GM21447 (cell line): ENCODE measurements around the gene PRKCA.
A peak's percentile ranks its signal among the peaks of the same experiment; 100 is the strongest.
"Not testable (repeated sequence)": the region's sequence is repeated elsewhere in the genome, so short reads cannot be mapped to it uniquely, and the experiment has no call there.

Source experiments
- ATAC-seq: cut with Tn5 transposase; IDR thresholded peaks from one replicate; pipeline ENCODE4 v1.9.1; 2021; ENCODE audit not compliant: unreplicated experiment

PRKCA gene

GRCh38 chr17:66432996-66433551, 130.7 kb downstream of the PRKCA start:
- no peak for ATAC-seq

DNA sequence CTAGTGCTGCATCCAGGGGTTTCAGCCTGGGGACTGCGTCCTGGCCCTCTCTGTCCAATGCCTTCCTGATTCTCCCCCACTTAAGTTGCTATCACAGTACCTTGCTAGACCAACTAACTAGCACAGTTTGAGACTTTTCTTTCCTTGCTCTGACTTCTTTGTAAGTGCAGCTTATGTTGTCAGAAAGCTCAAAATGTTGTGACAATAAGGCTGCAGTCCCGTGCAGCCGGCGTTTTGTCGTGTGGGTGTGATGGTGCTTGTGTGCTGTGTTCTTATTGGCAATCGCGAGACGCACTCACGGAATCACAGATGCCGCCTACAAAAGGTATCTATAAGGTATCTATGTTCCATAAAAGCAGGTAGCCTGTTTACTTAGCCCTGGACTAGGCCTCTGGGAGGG, 132.8 kb downstream of the PRKCA start:
- no peak for ATAC-seq

DNA sequence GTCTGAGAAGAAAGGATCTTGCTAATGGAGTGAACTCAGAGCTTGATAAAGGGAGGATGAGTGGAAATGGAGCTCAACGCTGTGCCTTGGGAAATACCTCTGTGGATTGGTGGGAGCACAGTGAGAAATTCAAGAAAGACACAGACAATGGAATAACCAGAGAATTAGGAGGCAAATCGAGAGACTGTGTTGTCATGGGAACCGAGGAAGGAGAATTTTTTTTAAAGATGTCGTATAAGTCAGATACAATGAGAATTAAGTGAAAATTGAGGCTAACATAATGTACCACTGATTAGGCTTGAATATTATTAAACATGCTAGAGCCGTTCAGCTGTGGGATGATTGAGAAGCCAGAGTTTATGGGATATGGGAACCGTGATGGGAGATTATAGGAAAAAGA, 134.2 kb downstream of the PRKCA start:
- no peak for ATAC-seq

DNA sequence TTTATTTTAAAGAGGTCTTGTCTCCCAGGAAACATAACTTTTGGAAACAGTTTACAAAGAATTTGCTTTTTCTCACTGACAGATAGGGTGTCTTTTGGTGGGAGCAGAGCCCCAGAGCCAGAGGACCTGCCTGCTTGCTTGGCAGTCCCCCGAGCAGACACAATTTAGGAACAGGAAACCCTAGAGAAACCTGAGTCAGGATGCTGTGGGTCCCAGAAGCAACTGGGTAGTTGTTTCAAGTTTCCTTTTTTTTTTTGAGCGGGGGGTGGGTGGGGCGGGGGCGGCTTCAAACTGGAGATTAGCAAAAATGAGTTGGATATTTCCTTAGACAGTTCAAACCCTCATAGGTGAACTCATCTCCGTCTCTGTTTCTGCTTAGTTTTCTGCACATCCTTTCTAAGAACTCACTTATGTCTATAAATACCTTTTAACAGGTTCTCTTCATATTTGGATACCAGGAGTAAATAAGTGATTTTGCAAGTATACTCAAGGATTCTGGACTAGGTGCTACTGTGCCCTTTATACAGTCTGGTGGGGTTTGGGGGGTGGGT, 135.1 kb downstream of the PRKCA start:
- no peak for ATAC-seq

DNA sequence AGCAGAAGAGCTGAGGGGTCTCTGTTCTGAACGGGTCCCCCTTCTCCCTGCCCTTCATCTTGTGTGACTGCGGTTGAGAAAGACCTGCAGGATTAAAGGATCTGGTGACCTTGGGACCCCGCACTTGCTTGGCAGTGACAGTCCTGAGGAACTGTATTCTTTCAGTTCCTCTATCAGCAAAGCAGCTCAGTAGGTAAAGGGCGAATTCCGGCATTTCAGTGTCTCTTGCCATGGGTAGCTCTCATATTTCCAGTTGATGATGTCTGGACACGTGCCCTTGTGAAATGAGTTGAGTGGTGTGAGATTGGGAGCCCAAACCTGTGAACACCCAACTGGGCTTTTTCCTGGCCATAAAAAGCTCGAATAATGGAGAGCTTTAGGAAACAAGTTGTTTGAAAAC, 135.7 kb downstream of the PRKCA start:
- ATAC-seq = no peak

DNA sequence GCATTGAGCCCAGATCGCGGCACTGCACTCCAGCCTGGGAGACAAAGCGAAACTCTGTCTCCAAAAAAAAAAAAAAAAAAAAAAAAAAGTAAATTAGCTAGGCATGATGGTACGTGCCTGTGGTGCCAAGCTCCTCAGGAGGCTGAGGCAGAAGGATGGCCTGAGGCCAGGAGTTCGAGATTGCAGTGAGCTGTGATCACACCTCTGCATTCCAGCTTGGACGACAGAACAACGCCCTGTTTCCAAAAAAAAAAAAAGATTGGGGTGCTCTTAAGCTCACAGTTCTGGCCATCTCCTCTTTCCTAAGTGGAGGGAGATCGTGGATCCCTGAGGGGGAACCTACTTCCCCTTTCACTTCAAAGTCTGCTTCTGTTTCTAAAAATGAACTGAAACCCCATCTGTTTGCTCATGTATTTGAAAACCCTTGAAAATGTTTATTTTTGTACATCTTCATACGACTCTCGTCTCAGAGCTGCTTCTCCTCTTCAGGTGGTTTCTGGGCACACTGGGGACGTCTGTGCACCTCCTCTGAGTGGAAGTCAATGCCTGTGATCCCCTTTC, 138.8 kb downstream of the PRKCA start:
- ATAC-seq = peak; percentile 90

GRCh38 chr17:66443166-66443565, 140.8 kb downstream of the PRKCA start:
- no peak for ATAC-seq

GRCh38 chr17:66443606-66444005, 141.2 kb downstream of the PRKCA start:
- no peak for ATAC-seq

DNA sequence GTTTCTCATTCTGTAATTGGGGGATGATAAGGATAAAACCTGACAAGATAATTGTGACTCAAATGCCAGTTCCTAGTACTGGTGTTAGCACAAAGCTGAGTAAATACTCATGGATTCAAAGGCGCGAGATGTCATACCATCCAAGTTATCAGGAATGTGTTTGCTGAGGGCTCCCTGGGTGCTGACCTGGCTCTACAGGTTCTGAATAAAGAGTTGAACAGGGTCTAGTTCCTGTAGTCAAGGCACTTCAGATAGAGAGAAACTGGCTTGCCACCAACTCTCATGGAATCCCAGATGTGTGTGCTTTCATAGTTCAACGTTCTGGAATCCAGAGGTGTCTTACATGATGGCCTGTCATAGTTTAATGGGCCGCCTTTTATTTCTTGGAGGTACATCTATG, 141.6 kb downstream of the PRKCA start:
- no peak for ATAC-seq

DNA sequence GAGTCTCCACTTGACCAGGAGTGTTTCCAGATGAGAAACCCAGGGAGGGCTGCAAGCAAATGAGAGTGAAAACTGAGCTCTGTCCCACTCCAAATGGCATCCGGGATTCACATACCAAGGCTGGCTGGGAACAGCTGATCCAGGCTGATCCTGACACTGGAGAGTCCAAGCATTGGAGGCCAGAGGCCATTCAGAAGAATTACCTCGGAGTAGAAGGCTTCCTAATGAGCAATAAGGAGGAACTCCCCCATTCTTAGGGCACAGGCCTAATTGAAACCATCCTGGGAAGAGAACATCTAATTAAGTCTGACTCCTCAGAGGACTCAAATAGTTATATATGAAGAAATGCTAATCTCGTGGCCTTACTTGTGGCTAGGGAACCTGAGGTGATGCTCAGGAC, 142.8 kb downstream of the PRKCA start:
- ATAC-seq = no peak

GRCh38 chr17:66446419-66446818, 144.0 kb downstream of the PRKCA start:
- ATAC-seq = no peak

DNA sequence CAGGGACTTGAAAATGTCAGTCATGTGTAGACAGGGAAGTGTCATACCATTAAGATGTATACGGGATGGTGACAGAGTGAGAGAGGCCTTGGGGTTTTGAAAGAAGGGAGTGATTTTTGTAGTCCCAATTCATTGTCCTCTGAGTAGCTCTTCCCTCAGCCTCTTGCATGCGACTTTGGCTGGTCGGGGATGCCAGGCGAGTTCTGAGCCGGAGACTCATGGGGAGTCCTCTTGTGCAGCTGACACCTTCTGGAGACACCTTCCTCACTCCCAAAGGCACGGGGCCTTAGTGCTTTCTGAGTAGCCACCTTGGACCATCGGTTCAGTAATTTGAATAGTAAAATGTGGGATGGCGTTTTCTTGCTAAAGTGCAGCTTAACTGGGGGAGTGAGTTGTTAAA, 144.7 kb downstream of the PRKCA start:
- no peak for ATAC-seq

DNA sequence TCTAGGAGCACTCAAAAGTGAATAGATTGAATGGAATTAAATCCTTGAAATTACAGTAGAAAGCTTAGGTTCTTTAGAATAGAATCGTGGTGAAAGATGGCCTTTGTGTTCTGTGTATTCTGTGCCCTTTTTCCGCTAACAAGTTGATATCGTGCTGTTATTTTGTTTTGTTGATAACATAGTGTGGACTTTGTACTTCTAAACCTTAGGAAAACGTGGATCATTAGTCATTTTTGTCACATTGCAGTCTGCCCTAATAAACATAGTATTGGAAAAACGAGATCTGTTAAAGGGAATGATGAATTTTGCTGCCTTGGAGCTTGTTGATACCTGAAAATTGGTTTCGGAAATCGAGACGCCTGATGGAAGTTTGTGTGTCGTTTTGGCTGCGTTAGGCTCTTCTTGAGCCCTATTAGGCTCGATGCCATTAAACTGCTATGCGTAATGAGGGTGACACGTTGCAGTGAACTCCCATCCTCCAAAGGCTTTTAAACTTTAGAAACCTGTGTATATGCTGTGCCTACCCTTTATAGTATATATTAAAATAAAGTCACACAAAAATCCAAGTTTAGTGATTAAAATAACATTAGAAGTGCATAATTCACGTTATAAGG, 145.7 kb downstream of the PRKCA start:
- ATAC-seq = no peak

- ATAC-seq = no peak
Observed at GRCh38 chr17:66449418-66449977, 147.1 kb downstream of the PRKCA start.

GRCh38 chr17:66450008-66450851, 147.8 kb downstream of the PRKCA start:
- no peak for ATAC-seq

DNA sequence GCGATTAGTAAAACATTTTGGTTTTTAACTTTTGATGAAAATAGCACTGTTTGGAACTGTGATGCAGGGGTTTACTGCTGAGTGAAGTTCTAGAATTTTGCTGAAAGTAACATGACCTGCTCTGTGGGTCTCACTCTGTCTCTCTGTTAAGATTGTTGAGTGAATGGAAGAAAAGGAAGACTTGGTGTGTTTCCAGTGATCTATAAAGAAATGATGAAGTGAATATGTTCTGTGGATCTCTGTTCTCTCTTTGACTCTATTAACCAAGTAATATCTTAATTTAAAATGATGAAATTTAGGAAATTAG, 148.4 kb downstream of the PRKCA start:
- no peak for ATAC-seq

GRCh38 chr17:66451188-66452149, 149.1 kb downstream of the PRKCA start:
- ATAC-seq = no peak

DNA sequence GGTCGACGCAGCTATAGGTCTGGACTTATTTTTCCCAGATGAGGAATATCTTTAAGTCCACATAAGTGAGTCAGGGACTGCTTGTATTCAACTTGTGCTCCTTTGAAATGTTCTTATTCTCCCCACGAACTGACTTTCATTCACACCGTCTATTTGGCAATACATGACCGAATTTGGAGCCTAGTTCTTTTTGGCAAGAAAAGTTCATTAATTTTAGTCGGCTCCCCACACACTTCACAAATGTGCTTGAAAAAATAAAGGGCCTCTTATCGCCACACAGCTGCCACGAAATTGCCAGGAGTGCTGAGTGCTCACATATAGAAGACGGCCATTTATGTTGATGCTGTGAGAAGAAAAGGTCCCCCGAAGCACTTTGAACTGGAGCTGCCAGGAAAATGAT, 152.6 kb downstream of the PRKCA start:
- ATAC-seq = no peak

- not testable (repeated sequence) for ATAC-seq
Observed at GRCh38 chr17:66457499-66457898, 155.1 kb downstream of the PRKCA start.

DNA sequence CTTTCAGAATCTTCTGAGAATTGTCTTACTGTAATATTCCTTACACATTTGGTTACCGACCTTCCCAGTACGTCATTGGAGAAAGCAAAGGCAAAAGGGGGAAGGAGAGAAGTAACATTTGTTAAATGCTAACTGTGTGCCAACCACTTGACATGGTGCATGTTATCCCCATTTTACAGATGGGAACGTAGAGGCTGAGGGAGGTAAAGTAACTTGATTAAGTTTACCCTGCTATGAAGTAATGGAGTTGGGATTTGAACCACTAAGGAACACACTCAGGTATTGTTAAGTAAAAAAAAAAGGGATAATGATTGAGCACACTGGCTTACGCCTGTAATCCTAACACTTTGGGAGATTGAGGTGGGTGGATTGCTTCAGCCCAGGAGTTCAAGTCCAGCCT, 156.4 kb downstream of the PRKCA start:
- ATAC-seq = no peak
